Right forelimb (tissue), 1 donor: ENCODE data around the gene MICU1.
"Not testable (repeated sequence)": the region's sequence is repeated elsewhere in the genome, so short reads cannot be mapped to it uniquely, and the experiment has no call there.

Experiments used
- DNase-seq: peaks from one replicate; pipeline ENCODE4 v3.0.0-alpha.2; 2018

The MICU1 gene

GRCh38 chr10:72338180-72338579 is 287.7 kb downstream of the MICU1 start:
- no peak for DNase-seq

- DNase-seq: no peak
Observed at GRCh38 chr10:72337722-72338121, 288.2 kb downstream of the MICU1 start.

DNA sequence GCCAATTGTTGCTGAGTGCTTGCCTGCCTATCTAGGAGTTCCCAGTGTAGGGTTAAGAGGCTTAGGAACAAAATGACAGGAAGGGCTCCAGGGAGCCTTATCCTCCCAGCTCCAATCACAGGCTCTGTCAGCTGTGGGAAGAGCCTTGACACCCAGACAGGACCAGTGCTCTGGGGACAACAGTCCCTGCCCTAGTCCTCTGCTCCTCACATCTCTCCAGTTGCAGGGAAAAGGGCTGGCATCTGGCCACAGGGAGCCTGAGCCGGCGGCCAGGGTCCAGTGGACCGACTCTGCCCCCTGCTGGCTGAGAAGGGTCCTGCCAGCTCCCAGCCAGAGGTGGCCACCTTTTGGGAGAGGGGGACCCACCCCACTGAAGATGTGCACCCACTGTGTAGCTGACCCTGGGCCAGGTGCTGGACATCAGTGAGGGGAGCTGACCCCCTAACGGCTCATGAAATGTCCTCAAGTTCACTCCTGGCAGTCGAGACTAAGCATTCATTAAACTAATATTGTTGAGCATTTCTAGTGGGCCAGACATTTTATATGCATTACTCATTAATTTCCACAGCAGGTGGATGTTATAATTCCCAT is 288.7 kb downstream of the MICU1 start:
- peak; percentile 86 for DNase-seq

DNA sequence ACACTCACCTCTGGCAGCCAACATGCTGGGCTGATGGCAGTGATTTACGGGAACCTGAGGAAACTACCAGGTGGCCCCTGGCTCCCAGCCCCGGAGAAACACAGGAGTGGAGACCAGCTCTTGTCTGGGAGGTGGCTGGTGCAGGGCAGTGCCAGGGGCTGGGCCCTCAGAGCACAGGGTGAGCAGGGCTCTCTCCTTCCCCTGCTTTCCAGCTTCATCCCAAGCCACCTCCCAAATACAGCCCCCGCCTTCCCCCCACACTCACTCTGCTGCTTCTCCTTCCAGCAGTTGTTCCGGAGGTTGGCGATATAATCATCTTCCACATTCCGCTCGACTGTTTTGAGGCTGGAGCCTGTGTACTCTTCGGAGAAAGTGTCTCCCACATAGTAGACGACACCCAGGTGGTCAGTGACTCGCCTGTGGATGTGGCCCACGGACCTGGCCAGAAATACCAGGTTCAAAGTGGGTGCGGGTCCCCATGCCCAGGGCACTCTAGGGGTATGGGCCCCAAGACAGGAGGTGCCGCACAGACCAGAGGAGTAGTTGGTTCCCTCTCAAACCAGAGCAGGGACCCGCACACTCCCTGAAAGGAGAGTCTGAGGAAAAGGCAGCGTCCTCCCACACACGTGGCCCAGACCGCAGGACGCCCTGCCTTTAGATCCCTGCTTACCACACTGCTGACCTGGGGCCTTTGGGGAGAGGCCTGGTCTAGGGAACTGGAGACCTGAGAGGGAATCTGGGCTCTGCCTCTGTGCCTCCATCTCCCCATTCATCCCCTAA is 289.4 kb downstream of the MICU1 start:
- DNase-seq: no peak

DNA sequence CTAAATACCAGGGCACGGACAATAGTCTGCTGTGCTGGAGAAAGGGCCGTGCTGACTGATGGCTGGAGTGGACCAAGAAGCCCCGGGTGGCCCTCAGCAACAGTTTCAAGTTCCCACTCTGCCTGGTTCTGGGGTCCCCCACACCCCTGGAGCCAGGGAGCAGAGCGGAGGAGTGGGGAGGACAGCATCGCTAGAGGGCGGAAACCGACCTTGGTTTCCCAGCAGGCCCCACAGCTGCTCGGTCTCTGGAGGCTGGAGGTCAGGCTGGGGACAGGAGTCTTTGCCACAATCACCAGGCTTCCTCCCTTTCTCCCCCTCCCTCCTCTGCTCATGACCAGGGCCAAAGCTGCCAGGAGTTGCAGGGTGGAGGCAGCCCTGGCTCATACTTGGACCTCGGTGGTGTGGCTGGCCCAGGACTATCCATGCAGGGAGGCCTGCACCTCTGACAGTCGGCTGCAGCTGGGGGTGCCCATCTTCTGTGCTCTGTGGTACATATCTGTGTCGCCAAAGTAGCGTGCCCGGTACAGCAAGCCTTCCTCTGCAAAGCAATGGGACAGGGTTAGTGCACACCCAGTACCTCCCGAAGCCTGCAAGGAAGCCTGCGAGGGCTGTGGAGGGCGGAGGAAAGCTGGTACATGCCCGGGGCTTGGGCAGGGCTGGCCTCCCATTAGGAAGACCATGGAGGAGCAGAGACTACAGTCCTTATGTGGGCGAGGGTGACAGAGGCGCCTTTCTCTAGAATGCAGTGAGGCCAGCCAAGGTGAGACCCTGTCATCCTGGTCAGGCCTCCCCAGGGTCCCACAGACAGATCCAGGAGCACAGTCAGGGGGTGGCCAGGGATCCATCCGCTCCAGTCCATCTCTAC is 290.3 kb downstream of the MICU1 start:
- DNase-seq: no peak

GRCh38 chr10:72334825-72335393 is 291.0 kb downstream of the MICU1 start:
- DNase-seq: peak; percentile 83

DNA sequence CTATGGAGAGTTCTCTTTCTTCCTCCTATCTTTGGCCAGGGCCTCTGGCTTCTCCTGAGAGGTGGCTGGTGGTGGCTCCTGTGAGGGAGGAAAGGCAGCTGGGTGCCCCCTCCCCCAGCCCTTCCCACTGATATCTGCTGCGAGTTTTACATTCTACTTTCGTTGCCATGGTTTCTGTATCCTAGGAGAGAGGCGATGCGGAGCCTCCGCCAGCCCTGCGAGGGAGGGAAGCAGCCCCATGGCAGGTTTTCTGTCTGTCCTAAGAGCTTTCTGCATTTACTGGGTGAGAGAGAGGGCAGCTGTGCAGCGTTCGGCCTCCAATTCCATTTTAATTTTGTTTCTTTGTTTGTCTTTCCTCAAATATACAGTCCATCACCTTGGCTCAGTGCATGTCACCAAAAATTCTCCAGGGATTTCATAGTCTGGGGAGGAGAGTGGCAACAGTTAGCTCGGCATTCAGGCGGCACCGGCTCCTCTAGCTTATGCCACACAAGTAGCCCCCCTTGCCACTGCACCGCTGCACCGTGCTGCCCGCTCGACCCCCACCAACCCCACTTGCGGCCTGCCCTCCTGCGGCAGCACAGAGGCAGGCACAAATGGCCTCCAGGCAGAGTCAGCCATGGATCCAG is 291.6 kb downstream of the MICU1 start:
- no peak for DNase-seq

DNA sequence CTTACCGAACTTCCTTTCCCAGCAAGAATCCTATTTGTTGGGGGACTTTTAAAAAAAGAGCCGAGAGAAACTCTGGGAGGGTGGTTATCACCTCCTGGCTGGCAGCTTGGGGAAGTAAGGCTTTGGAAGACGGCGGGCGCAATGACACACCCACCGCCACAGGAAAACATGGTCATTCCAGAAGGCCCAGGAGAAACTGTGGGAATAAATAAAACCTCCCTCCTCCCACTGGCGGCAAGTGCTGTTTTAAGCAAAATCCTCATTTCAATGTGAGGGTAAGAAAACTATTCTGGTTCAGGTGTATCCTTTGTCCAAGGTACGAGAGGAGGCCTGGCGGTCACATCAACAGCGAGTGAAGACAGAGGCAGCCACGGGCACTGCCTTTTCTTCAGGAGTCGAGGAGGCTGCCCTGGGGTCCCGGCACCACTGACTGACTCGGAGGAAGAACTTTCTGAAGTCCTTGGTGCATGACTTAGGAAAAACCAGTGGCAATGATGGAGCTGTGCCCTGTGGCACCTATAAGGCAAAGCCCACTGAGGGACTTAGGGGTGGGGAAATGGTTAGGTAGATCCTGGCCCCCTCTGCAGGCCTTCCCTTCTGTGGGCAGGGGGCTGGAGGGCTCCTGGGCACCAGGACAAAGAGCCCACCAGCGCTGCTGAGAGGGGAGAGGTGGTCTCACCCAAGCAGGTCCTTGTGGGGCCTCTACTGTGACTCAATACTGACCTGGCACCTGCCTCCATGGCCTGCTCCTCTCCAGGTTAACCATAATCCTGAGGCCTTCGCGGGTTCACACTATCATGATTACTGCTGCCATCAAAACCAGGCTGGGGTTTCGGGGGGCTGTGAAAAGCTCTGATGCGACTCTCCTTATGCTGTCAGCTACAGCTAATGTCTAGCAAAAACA is 292.5 kb downstream of the MICU1 start:
- DNase-seq: no peak

GRCh38 chr10:72332423-72333111 is 293.3 kb downstream of the MICU1 start:
- DNase-seq: no peak

DNA sequence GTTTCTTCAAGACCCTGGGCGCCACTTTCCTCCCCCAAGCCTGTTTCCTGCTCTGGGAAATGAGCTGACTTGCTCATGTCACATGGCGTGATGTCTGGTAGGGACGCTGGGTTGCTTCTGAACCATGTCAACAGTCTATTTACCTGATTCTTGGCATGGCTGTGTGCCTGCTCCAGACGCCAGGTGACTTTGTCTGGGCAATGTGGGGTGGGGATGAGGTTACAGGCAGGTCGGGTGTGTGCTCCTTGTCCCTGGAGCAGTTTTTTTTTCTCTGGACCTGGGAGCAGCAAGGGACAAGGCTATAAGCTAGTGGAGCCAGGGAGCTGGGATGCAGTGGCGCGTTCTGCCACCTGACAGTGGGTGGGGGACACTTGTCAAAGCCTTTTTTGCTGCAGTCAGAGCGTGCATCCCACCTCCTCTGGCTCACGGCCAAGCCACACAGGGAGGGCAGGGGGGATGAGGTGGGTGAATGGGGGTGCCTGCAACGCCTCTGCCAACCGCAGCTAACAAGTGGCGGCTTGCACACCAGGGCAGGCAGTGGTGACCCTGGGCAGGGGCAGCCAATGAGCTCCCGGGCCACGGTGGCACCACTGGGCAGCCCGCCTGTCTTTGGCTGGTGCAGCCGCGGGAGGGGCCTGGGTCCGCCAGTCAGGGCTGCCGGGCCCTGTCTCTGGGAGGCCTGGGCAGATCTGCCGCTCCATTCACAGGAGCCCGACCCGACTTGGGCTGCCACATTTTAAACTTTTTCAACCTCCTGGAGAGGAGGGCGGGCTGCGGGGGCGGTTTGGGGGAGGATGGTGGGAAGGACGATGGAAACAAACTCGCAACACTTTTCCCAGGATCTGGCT is 294.1 kb downstream of the MICU1 start:
- peak; percentile 88 for DNase-seq

DNA sequence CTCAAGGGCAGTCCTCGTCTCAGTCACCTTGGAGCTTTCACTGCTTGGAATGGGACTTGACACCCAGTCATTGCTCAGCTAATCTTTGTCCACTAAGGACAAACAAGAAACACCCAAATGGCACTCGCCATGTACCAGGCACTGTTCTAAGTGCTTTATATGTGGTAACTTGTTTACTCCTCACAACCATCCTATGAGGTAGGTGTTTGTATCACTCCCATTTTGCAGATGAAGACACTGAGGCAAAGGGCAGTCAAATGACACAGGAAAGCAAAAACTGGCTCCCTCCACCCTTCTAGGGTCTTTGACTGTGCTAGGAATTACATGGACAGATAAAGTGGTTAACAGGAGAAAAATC is 295.8 kb downstream of the MICU1 start:
- DNase-seq: no peak

DNA sequence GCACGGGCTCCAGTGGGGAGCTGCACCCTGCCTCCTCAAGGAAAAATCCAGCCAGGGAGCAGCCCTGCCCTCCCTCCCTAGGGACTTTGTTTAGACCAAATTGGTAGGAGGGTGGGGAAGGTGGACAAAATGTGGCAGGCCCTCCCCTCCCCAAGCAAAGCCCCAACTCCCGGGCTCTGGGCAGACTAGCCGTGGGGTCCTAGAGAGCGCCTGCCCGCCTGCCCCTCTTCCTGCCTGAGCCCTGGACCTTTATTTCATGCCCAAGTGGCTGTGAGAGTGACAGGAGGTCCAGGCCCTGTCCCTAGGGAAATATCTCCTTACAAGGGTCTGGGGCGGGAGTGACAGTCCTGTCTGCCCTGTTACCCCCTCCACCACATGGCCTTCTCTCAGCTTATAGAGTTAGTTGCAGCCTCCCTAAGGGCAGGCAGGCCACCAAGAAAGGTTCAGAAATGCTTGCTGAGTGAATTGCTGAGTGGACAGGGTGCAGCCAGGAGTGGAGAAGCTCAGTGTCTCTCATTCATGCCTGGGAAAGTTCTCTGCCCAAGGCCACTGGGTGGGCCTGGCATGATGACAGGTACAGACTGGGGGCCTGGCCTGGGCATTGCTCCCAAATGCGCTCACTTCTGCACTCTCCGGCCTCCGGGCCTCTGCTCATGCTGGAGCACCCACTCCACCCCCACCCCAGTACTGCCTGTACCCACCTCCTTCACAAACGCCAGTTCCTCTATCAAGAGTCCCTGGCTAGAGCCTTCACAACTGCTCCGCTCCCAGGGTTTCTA is 296.4 kb downstream of the MICU1 start:
- DNase-seq: no peak

DNA sequence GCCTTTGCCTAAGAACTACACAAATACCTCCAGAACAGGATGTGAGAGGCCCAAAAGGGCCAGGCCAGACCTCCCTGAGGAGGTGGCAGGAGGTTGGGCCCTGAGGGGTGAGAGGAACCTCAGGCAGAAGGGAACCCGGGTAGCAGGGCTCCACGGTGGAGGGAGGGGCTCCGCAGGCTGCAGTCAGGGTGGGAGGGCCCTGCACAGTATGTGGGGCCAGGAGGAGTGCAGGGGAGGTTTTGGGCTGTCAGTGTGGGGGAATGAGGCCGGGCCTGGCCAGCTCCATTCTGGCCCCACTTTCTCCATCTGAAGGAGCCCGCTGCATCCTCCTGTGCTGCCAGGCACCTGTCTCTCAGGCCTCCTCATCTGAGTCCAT is 297.1 kb downstream of the MICU1 start:
- DNase-seq: no peak

GRCh38 chr10:72328045-72328828 is 297.6 kb downstream of the MICU1 start:
- DNase-seq: no peak

DNA sequence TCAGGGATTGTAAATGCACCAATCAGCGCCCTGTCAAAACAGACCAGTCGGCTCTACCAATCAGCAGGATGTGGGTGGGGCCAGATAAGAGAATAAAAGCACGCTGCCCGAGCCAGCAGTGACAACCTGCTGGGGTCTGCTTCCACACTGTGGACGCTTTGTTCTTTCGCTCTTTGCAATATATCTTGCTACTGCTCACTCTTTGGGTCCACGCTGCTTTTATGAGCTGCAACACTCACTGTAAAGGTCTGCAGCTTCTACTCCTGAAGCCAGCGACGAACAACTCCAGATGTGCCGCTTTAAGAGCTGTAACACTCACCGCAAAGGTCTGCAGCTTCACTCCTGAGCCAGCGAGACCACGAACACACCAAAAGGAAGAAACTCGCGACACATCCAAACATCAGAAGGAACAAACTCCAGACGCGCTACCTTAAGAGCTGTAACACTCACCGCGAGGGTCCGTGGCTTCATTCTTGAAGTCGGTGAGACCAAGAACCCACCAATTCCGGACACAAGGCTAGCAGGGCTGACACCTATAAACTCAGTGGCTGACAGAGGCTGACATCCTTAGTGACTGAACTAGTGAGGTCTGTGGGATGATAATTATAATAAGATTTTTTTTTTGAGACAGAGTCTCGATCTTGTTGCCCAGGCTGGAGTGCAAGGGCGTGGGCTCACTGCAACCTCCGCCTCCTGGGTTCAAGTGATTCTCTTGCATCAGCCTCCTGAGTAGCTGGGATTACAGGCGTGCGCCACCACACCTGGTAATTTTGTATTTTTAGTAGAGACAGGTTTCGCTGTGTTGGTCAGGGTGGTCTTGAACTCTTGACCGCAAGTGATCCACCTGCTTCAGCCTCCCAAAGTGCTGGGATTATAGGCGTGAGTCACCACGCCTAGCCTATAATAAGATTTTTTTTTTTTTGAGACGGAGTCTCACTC is 298.9 kb downstream of the MICU1 start:
- DNase-seq: not testable (repeated sequence)

- DNase-seq: peak; percentile 87
Observed at GRCh38 chr10:72325243-72326175, 300.4 kb downstream of the MICU1 start.
